Tibial nerve (tissue), 4 donors: ENCODE data around the gene SUGCT. TPM values are rescaled to one million over a fixed set of nuclear protein-coding genes. Genes with fewer than 3 reads are reported as not detected.
"Not testable (repeated sequence)": the region's sequence is repeated elsewhere in the genome, so short reads cannot be mapped to it uniquely, and the experiment has no call there.

Experiments used
- DNase-seq, 2 donors: peaks; one replicate each; pipeline ENCODE4 v3.0.0-alpha.2; 2019; ENCODE audit warnings: low spot score in 2 of 2
- H3K27ac ChIP-seq, 4 donors: fragments of 200-600 bp; sonication (generic) in 3 of 4; one replicate each; pipeline ENCODE4 v1.5.1; 2017 to 2019; ENCODE audit warnings: mild to moderate bottlenecking in 1 of 4
- H3K27me3 ChIP-seq, 2 donors: fragments of 200-600 bp; sonication (generic) in 1 of 2; one replicate each; pipeline versions ENCODE4 v1.5.1 to v1.6.0; 2017 to 2019
- H3K36me3 ChIP-seq, 3 donors: fragments of 200-600 bp; sonication (generic); one replicate each; pipeline ENCODE4 v1.5.1; 2018 to 2019
- H3K4me1 ChIP-seq, 4 donors: fragments of 200-600 bp; sonication (generic) in 3 of 4; one replicate each; pipeline ENCODE4 v1.5.1; 2017 to 2019
- H3K4me3 ChIP-seq, 4 donors: fragments of 200-600 bp; sonication (generic) in 3 of 4; one replicate each; pipeline ENCODE4 v1.5.1; 2017 to 2019; ENCODE audit warnings: mild to moderate bottlenecking in 1 of 4, moderate library complexity in 1 of 4
- H3K9me3 ChIP-seq, 4 donors: fragments of 200-600 bp; sonication (generic) in 3 of 4; one replicate each; pipeline ENCODE4 v1.5.1; 2017 to 2019
- CTCF ChIP-seq, 5 experiments: fragments of 200-600 bp in 3 of 5; fragments of 450-650 bp in 2 of 5; sonication (generic) in 3 of 5; IDR thresholded peaks; one replicate each; pipeline ENCODE4 v1.5.1; 2016 to 2019; ENCODE audit warnings: antibody characterized with exemption in 5 of 5, mild to moderate bottlenecking in 3 of 5, moderate library complexity in 2 of 5
- EP300 ChIP-seq, 2 donors: sonication (generic); formaldehyde crosslinking; IDR thresholded peaks; one replicate each; pipeline ENCODE4 v1.6.1; 2017; ENCODE audit warnings: antibody characterized with exemption in 2 of 2, mild to moderate bottlenecking in 1 of 2
- POLR2A ChIP-seq, 2 donors: fragments of 450-650 bp; IDR thresholded peaks; one replicate each; pipeline ENCODE4 v1.6.1; 2017; ENCODE audit warnings: antibody characterized with exemption in 2 of 2, mild to moderate bottlenecking in 2 of 2, moderate library complexity in 2 of 2
- WGBS, 2 donors: methylation state at CpG; one replicate each; pipeline ENCODE4 v1.1.5; 2018; 5-methylcytosine and 5-hydroxymethylcytosine counted together
- total RNA-seq, 4 donors: library from RNA; depleted of rRNA; stranded (reverse); fragments of >200 nt; gene quantifications; one replicate each; pipeline ENCODE4 v1.1.0, GENCODE V29; 2016

SUGCT gene
- total RNA-seq, 4 donors from 2014 or later, result 2.7 to 20.8 (median 6.2) TPM

- no peaks in the 10 kb centered on the region for H3K36me3 ChIP-seq
- H3K9me3 ChIP-seq, result no peaks in the 10 kb centered on the region
- H3K4me3 ChIP-seq, result no peak overlapping the region
- H3K27ac ChIP-seq, result no peak overlapping the region
- TF ChIP-seq CTCF (IDR thresholded peaks at IDR 0.05) (no peak), POLR2A (IDR thresholded peaks at IDR 0.05) (no peak), EP300 (IDR thresholded peaks at IDR 0.05) (no peak)
- H3K4me1 ChIP-seq, result no peaks in the 10 kb centered on the region
- H3K27me3 ChIP-seq, result no peaks in the 10 kb centered on the region
- no peak for DNase-seq
- WGBS, 2 donors, result 87 to 88% methylated on average over 2 of the region's 2 CpGs
Observed at GRCh38 chr7:40205992-40206391, 71.2 kb downstream of the SUGCT start.

- Histone ChIP-seq H3K4me1 (no peaks in the 10 kb centered on the region), H3K27ac (no peak overlapping the region), H3K36me3 (no peaks in the 10 kb centered on the region), H3K4me3 (no peak overlapping the region), H3K27me3 (no peaks in the 10 kb centered on the region), H3K9me3 (no peaks in the 10 kb centered on the region)
- no peak for DNase-seq
- 86 to 88% methylated on average over 5 of the region's 5 CpGs for WGBS, 2 donors
- TF ChIP-seq POLR2A (IDR thresholded peaks at IDR 0.05) (no peak), EP300 (IDR thresholded peaks at IDR 0.05) (no peak), CTCF (IDR thresholded peaks at IDR 0.05) (no peak)
Observed at GRCh38 chr7:40211276-40212003, 76.6 kb downstream of the SUGCT start.

GRCh38 chr7:40213291-40213690 lies 78.5 kb downstream of the SUGCT start:
- H3K36me3 ChIP-seq, result peaks cover 0 to 13% (median 0%) of the 10 kb centered on the region in 3 donors
- TF ChIP-seq POLR2A (IDR thresholded peaks at IDR 0.05) (no peak), EP300 (IDR thresholded peaks at IDR 0.05) (no peak), CTCF (IDR thresholded peaks at IDR 0.05) (no peak)
- no peak for DNase-seq
- 84 to 94% methylated on average over 2 of the region's 2 CpGs for WGBS, 2 donors
- no peaks in the 10 kb centered on the region for H3K9me3 ChIP-seq
- no peaks in the 10 kb centered on the region for H3K4me1 ChIP-seq
- no peaks in the 10 kb centered on the region for H3K27me3 ChIP-seq
- H3K27ac ChIP-seq, result no peak overlapping the region
- H3K4me3 ChIP-seq, result no peak overlapping the region

- no peak for DNase-seq
- Histone ChIP-seq H3K27ac (no peak overlapping the region), H3K9me3 (no peaks in the 10 kb centered on the region)
Observed at GRCh38 chr7:40213856-40214255, 79.1 kb downstream of the SUGCT start.

GRCh38 chr7:40218612-40219011 lies 83.8 kb downstream of the SUGCT start:
- H3K9me3 ChIP-seq, result not testable (repeated sequence)
- 93 to 98% methylated on average over 7 of the region's 7 CpGs for WGBS, 2 donors

More at GRCh38 chr7:40213856-40214255, 79.1 kb downstream of the SUGCT start:
- WGBS, 2 donors, result 94 to 95% methylated on average over 3 of the region's 3 CpGs
- H3K4me3 ChIP-seq, result no peak overlapping the region
- no peaks in the 10 kb centered on the region for H3K4me1 ChIP-seq
- no peaks in the 10 kb centered on the region for H3K27me3 ChIP-seq
- TF ChIP-seq POLR2A (IDR thresholded peaks at IDR 0.05), result no peak
- TF ChIP-seq EP300 (IDR thresholded peaks at IDR 0.05), result no peak
- TF ChIP-seq CTCF (IDR thresholded peaks at IDR 0.05), result no peak
- H3K36me3 ChIP-seq, result peaks cover 0 to 19% (median 0%) of the 10 kb centered on the region in 3 donors

More at GRCh38 chr7:40218612-40219011, 83.8 kb downstream of the SUGCT start:
- H3K4me1 ChIP-seq, H3K4me3 ChIP-seq, H3K27me3 ChIP-seq, H3K27ac ChIP-seq, DNase-seq: not testable (repeated sequence)
- peaks cover 0 to 21% (median 0%) of the 10 kb centered on the region in 3 donors for H3K36me3 ChIP-seq
